ENCODE results near the gene ZWILCH. TPM values are rescaled to one million over a fixed set of nuclear protein-coding genes. Genes with fewer than 3 reads are reported as not detected.

ZWILCH gene
- total and polyA plus RNA-seq, 5 donors = 0.95 to 3.7 (median 2.3) TPM

DNA sequence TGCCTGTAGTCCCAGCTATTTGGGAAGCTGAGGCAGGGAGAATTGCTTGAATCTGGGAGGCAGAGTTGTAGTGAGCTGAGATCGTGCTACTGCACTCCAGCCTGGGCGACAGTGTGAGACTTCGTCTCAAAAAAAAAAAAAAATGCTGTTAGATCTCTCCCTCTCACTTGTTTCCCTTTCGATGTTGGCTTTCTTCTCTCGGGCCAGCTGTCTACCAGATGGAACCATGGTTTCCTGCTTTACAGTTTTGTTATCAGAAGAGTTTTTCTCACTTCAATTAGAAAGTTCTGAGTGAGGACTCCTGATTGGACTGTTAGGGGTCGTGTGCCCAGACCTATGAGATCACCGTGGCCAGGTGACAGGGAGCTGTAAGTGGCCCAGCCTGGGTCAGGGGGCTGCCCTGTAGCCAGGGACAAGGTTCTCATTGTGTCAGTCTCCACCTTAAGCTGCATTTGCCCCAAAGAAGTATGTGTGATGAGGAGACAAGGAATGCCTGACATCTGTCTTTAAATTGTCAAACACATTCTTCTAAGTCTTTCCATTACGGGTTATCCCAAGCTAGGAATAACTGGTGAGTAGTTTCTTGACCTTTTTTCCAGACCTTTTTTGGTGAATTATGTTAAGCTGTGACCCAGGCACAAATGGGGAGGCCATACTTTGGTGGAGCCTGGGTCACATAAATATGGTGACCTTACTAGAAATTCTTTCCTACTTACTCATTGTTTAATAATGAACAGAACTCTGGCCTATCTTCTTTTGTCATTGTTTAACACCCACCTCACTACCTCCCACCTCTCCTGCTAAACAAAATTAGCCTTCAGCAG is 32.7 kb upstream of the ZWILCH start:
- H3K4me3 ChIP-seq (ENCODE audit: low read length) = no peak overlapping the region
- H3K27me3 ChIP-seq (ENCODE audit: control insufficient read depth, insufficient read depth) = no peaks in the 10 kb centered on the region
- no peak overlapping the region for H3K27ac ChIP-seq (ENCODE audit: low read length)
- no peaks in the 10 kb centered on the region for H3K4me1 ChIP-seq (ENCODE audit: control insufficient read depth, insufficient read depth, low read length)
- peak; percentile 62 to 67 for ATAC-seq
- intact Hi-C loops (cut with DNase I) = loop anchor here in 1 of 4 donors (10.0 kb wide), 1 partner anchor 68 kb away; no protein-coding TSS in a partner anchor
- no peaks in the 10 kb centered on the region for H3K9me3 ChIP-seq (ENCODE audit: control insufficient read depth, low read length)
- 42% methylated on average over 8 of the region's 8 CpGs for WGBS
- DNase-seq = no peak

DNA sequence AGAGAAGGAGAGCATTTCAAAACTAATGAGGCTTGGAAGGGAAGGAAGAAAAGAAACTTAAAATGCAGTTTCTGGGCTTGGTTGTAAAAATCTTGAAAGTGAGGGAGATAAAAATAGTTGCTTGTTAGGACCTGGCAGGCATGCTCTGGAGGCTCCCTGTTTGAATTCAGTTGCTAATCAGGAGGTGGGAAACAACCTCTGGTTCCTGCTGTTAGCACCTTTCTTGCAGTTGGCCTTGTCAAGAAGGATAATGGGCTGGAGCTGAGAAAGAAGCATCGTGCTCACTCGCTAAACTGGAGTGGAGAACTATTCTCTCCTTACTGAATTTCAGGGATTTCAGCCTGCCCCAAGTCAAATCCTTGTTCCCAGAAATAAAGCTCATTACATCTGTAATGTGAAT is 31.0 kb upstream of the ZWILCH start:
- no peak for DNase-seq
- ATAC-seq = no peak
- no peak overlapping the region for H3K27ac ChIP-seq (ENCODE audit: low read length)
- H3K4me1 ChIP-seq (ENCODE audit: control insufficient read depth, insufficient read depth, low read length) = no peaks in the 10 kb centered on the region
- H3K9me3 ChIP-seq (ENCODE audit: control insufficient read depth, low read length) = no peaks in the 10 kb centered on the region
- H3K27me3 ChIP-seq (ENCODE audit: control insufficient read depth, insufficient read depth) = no peaks in the 10 kb centered on the region
- no peak overlapping the region for H3K4me3 ChIP-seq (ENCODE audit: low read length)
- intact Hi-C loops (cut with DNase I) = loop anchor here in 1 of 4 donors (10.0 kb wide), 1 partner anchor 69 kb away; no protein-coding TSS in a partner anchor
- 65% methylated on average over 2 of the region's 2 CpGs for WGBS

DNA sequence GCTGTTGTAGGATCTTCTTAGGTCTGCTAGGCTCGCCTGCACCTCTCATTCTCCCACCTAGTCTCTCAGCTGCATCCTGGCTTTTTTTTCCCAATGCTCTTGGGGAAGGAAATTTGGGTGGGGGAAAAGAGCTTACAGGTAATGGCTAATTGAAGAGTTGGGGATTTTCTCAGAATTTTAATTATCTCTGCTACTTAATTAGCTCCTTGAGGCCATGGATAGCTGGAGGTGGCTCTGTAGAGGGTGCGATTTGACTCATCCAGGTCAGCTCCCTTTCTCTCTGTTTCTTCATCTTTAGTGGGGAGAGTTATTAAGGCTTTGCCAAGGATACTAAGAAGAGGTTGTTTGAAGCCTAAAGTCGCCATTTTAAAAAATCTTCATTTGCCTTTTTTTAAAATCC is 30.2 kb upstream of the ZWILCH start:
- 97% methylated on average over 3 of the region's 3 CpGs for WGBS
- Histone ChIP-seq H3K27ac (ENCODE audit: low read length) (no peak overlapping the region), H3K27me3 (ENCODE audit: control insufficient read depth, insufficient read depth) (no peaks in the 10 kb centered on the region), H3K4me1 (ENCODE audit: control insufficient read depth, insufficient read depth, low read length) (no peaks in the 10 kb centered on the region), H3K9me3 (ENCODE audit: control insufficient read depth, low read length) (no peaks in the 10 kb centered on the region), H3K4me3 (ENCODE audit: low read length) (no peak overlapping the region)
- ATAC-seq = no peak
- intact Hi-C loops (cut with DNase I) = loop anchor here in 1 of 4 donors (10.0 kb wide), 1 partner anchor 70 kb away; no protein-coding TSS in a partner anchor
- DNase-seq = no peak

DNA sequence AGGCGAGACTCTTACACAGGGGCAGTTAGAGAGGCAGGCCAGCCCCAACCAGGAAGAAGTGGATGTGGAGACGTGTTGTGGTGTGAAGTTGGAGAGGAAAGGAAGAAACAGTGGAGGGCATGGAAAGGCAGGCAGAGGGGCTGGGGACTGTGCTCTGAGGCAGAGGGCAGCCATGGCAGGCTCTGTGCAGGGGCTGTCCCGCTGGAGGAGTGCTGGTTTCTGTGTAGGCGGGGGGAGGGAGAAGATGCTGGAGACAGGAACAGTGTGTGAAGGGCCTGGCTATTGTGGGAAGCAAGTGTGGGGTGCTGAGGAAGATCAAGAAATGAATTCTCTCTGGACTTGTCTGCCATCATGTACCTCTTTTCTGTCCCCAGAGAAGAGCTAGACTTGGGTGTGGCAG is 28.6 kb upstream of the ZWILCH start:
- Histone ChIP-seq H3K4me3 (ENCODE audit: low read length) (no peak overlapping the region), H3K9me3 (ENCODE audit: control insufficient read depth, low read length) (no peaks in the 10 kb centered on the region), H3K27me3 (ENCODE audit: control insufficient read depth, insufficient read depth) (no peaks in the 10 kb centered on the region), H3K4me1 (ENCODE audit: control insufficient read depth, insufficient read depth, low read length) (no peaks in the 10 kb centered on the region), H3K27ac (ENCODE audit: low read length) (no peak overlapping the region)
- WGBS = 83% methylated on average over 4 of the region's 4 CpGs
- intact Hi-C loops (cut with DNase I) = loop anchor here in 1 of 4 donors (10.0 kb wide), 1 partner anchor 72 kb away; no protein-coding TSS in a partner anchor
- no peak for ATAC-seq
- DNase-seq = no peak

DNA sequence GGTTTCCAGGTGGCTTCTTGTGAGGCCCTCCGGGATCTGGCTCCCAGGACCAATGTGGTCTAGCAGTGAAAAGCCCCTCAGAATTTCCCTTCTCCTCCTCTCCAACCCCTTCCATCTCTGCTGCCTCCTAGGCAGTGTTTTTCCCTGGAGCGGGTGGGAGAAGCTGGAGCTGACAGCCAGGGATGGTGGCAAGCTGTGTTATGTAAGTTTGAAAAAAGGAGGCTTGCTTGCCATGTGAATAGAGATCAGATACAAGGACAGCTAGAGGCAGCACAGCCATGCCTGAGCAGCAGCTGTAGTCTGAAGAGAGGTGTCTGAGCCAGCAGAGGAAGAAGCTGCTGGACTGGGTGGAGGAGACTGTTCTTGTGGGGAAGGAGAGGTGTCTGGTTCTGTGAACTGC is 28.1 kb upstream of the ZWILCH start:
- 93% methylated on average over 2 of the region's 2 CpGs for WGBS
- no peak overlapping the region for H3K4me3 ChIP-seq (ENCODE audit: low read length)
- intact Hi-C loops (cut with DNase I) = loop anchor here in 1 of 4 donors (10.0 kb wide), 1 partner anchor 72 kb away; no protein-coding TSS in a partner anchor
- no peaks in the 10 kb centered on the region for H3K4me1 ChIP-seq (ENCODE audit: control insufficient read depth, insufficient read depth, low read length)
- no peaks in the 10 kb centered on the region for H3K27me3 ChIP-seq (ENCODE audit: control insufficient read depth, insufficient read depth)
- no peak for DNase-seq
- no peak overlapping the region for H3K27ac ChIP-seq (ENCODE audit: low read length)
- no peaks in the 10 kb centered on the region for H3K9me3 ChIP-seq (ENCODE audit: control insufficient read depth, low read length)
- ATAC-seq = no peak

DNA sequence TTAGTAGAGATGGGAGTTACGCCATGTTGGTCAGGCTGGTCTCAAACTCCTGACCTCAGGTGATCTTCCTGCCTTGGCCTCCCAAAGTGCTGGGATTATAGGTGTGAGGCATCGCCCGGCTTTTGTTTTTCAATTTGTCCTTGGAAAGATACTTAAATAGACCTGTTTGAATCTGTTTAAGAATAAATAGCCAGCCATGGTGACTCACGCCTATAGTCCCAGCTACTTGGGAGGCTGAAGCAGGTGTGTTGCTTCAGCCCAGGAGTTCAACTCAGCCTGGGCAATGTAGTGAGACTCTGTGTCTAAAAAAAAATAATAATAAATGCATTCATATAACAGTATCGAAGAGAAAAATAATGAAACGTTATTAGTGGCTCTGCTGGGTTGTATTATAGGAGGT is 24.9 kb upstream of the ZWILCH start:
- 87% methylated on average over 6 of the region's 6 CpGs for WGBS
- H3K27me3 ChIP-seq (ENCODE audit: control insufficient read depth, insufficient read depth) = no peaks in the 10 kb centered on the region
- intact Hi-C loops (cut with DNase I) = no loop called here

DNA sequence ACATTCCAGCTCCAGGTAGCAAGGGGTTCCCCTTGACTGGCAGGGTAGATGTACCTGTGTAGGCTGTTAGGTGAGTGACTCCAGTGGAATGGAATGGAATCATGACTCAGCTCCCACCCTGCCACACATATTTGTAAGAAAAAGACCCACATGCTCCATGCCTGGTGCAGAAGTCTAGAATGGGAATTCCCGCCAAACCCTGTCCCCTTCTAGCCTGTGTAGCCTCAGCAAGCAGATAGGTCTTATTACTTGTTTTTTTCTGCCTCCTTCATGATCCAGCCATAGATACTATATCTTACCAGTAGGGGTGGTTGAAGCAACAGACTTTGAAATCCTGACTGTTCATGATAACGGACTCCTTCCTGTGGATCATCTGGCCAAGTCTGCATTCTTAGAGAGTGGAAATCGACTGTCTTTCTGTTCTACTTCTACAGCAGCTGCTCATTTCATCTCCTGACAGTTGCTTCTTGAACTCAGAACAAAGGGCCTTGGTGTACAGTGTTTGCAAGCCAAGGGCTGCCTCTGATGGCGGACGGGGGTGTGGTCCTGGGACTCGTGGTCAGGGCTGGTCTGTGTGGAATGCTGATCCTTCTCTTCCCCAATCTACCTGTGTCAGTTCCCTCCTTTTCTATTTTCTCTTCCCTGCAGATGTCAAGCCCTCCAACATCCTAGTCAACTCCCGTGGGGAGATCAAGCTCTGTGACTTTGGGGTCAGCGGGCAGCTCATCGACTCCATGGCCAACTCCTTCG is 23.8 kb upstream of the ZWILCH start:
- intact Hi-C loops (cut with DNase I) = no loop called here
- no peak for DNase-seq
- Histone ChIP-seq H3K27me3 (ENCODE audit: control insufficient read depth, insufficient read depth) (no peaks in the 10 kb centered on the region), H3K4me3 (ENCODE audit: low read length) (no peak overlapping the region), H3K9me3 (ENCODE audit: control insufficient read depth, low read length) (no peaks in the 10 kb centered on the region), H3K27ac (ENCODE audit: low read length) (no peak overlapping the region), H3K4me1 (ENCODE audit: control insufficient read depth, insufficient read depth, low read length) (no peaks in the 10 kb centered on the region)
- no peak for ATAC-seq
- 88% methylated on average over 10 of the region's 10 CpGs for WGBS

More for the DNA sequence above, 24.9 kb upstream of the ZWILCH start:
- DNase-seq (no peak), ATAC-seq (no peak)
- Histone ChIP-seq H3K4me3 (ENCODE audit: low read length) (no peak overlapping the region), H3K27ac (ENCODE audit: low read length) (no peak overlapping the region), H3K9me3 (ENCODE audit: control insufficient read depth, low read length) (no peaks in the 10 kb centered on the region), H3K4me1 (ENCODE audit: control insufficient read depth, insufficient read depth, low read length) (no peaks in the 10 kb centered on the region)

DNA sequence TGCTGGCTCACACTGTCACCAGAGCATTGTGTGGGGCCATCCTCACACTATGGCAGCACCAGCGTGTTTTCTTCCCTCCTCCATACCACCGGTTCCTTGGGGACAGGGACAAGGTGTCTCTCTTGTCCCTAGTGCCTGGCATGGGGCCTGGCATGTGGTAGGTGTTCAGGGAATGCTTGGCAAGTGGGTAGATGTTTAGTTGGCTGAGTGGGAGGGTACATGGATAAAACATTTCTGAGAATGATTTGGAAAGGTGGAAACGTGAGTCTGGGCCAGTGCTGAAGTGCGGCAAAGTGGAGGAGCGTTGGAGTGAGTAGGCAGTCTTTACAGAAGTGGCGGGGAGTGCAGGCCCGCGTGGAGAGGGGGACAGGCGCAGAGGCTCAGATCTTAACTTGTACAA is 22.6 kb upstream of the ZWILCH start:
- intact Hi-C loops (cut with DNase I) = no loop called here
- no peak overlapping the region for H3K27ac ChIP-seq (ENCODE audit: low read length)
- no peaks in the 10 kb centered on the region for H3K9me3 ChIP-seq (ENCODE audit: control insufficient read depth, low read length)
- no peaks in the 10 kb centered on the region for H3K4me1 ChIP-seq (ENCODE audit: control insufficient read depth, insufficient read depth, low read length)
- 83% methylated on average over 9 of the region's 9 CpGs for WGBS
- DNase-seq (no peak), ATAC-seq (no peak)
- no peaks in the 10 kb centered on the region for H3K27me3 ChIP-seq (ENCODE audit: control insufficient read depth, insufficient read depth)
- no peak overlapping the region for H3K4me3 ChIP-seq (ENCODE audit: low read length)

DNA sequence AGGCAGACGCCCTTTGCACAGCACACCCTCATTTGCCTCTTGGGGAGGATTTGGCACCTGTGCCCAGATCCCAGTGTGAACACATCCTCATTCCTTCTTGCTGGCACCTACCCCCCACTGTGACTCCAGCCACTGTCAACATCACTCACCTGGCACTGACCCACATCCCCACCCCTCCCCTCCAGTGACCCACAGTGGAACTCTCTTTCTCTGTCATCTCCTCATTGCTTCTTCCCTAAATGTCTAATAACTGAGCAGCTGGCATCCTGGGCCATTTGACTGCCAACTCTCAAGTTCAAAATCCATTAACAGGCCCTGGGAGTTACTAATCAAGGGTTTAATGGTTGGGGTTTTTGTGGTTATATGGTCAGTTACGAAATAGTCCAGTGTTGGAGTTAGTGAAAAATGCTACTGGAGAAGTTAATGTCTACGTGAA is 22.0 kb upstream of the ZWILCH start:
- intact Hi-C loops (cut with DNase I) = no loop called here
- no peak overlapping the region for H3K4me3 ChIP-seq (ENCODE audit: low read length)
- 86% methylated on average over 3 of the region's 3 CpGs for WGBS
- ATAC-seq (peak in 1 of 2 donors; percentile 38), DNase-seq (no peak)
- H3K9me3 ChIP-seq (ENCODE audit: control insufficient read depth, low read length) = no peaks in the 10 kb centered on the region
- H3K27me3 ChIP-seq (ENCODE audit: control insufficient read depth, insufficient read depth) = no peaks in the 10 kb centered on the region
- no peaks in the 10 kb centered on the region for H3K4me1 ChIP-seq (ENCODE audit: control insufficient read depth, insufficient read depth, low read length)
- H3K27ac ChIP-seq (ENCODE audit: low read length) = no peak overlapping the region

DNA sequence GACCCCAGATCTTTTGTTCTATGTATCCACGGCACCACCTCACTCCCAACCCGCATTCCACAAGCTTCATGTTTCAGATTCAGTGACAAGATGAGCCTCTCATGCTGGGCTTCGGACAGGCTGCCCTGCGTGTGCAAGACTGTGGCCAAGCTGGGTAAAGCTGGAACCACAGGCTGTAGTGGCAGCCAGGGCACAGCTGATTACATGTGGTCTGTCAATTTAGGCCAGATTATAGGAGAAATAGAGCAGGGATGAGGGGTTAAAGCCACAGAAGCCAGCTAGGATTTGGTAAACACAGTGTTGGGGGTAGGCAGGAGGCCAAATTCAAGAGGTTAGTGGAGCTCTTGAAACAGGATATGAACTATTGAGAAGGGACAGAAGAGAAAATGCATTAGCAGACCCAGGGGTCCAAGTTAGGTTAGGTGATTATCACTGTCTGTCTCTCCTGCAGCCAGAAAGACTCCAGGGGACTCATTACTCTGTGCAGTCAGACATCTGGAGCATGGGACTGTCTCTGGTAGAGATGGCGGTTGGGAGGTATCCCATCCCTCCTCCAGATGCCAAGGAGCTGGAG is 20.5 kb upstream of the ZWILCH start:
- no peaks in the 10 kb centered on the region for H3K9me3 ChIP-seq (ENCODE audit: control insufficient read depth, low read length)
- intact Hi-C loops (cut with DNase I) = loop anchor here in 1 of 4 donors (5.0 kb wide), 1 partner anchor 92 kb away; no protein-coding TSS in a partner anchor

DNA sequence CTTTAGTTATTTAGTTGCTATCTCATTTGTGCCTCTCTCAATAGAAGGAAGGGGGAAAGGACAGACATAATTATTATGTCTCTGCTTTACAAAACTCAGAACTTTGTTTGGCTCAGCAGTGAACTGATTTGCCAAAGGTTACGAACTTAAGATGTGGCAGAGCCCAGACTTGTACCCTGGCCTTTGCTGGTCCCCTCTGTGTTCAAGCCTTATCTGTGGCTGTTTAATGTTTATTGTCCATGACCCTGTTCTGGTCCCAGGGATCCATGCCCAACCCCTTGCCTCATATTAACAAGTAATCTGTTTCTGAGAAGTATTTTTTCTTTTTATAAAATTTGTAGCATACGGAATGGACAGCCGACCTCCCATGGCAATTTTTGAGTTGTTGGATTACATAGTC is 18.2 kb upstream of the ZWILCH start:
- intact Hi-C loops (cut with DNase I) = loop anchor here in 1 of 4 donors (5.0 kb wide), 1 partner anchor 95 kb away; no protein-coding TSS in a partner anchor
- no peak for ATAC-seq
- 92% methylated on average over 3 of the region's 3 CpGs for WGBS
- no peaks in the 10 kb centered on the region for H3K9me3 ChIP-seq (ENCODE audit: control insufficient read depth, low read length)
- H3K4me1 ChIP-seq (ENCODE audit: control insufficient read depth, insufficient read depth, low read length) = no peaks in the 10 kb centered on the region
- H3K4me3 ChIP-seq (ENCODE audit: low read length) = no peak overlapping the region
- no peak overlapping the region for H3K27ac ChIP-seq (ENCODE audit: low read length)
- no peak for DNase-seq
- H3K27me3 ChIP-seq (ENCODE audit: control insufficient read depth, insufficient read depth) = no peaks in the 10 kb centered on the region

More for the DNA sequence above, 20.5 kb upstream of the ZWILCH start:
- Histone ChIP-seq H3K4me1 (ENCODE audit: control insufficient read depth, insufficient read depth, low read length) (no peaks in the 10 kb centered on the region), H3K4me3 (ENCODE audit: low read length) (no peak overlapping the region), H3K27ac (ENCODE audit: low read length) (no peak overlapping the region), H3K27me3 (ENCODE audit: control insufficient read depth, insufficient read depth) (no peaks in the 10 kb centered on the region)
- ATAC-seq (no peak), DNase-seq (no peak)
- WGBS = 95% methylated on average over 5 of the region's 5 CpGs

Data from right cardiac atrium (tissue), 5 donors.